ENCODE measurements around the gene PTPN12.

Gene PTPN12

GRCh38 chr7:77655356-77655755 lies 118.3 kb downstream of the PTPN12 start:
- H3K4me3 ChIP-seq (ENCODE audit: low read depth, low read length) = no peak overlapping the region
- TF ChIP-seq CTCF (IDR thresholded peaks at IDR 0.05; ENCODE audit: low read depth, low read length) = no peak

- H3K4me3 ChIP-seq (ENCODE audit: low read depth, low read length) = no peak overlapping the region
- TF ChIP-seq CTCF (IDR thresholded peaks at IDR 0.05; ENCODE audit: low read depth, low read length) = no peak
Observed at GRCh38 chr7:77655836-77656455, 118.9 kb downstream of the PTPN12 start.

- no peak overlapping the region for H3K4me3 ChIP-seq (ENCODE audit: low read depth, low read length)
- TF ChIP-seq CTCF (IDR thresholded peaks at IDR 0.05; ENCODE audit: low read depth, low read length) = no peak
Observed at GRCh38 chr7:77657427-77658224, 120.5 kb downstream of the PTPN12 start.

GRCh38 chr7:77658928-77659327 lies 121.8 kb downstream of the PTPN12 start:
- H3K4me3 ChIP-seq (ENCODE audit: low read depth, low read length) = no peak overlapping the region
- TF ChIP-seq CTCF (IDR thresholded peaks at IDR 0.05; ENCODE audit: low read depth, low read length) = no peak

GRCh38 chr7:77661816-77662215 lies 124.7 kb downstream of the PTPN12 start:
- TF ChIP-seq CTCF (IDR thresholded peaks at IDR 0.05; ENCODE audit: low read depth, low read length) = no peak
- H3K4me3 ChIP-seq (ENCODE audit: low read depth, low read length) = no peak overlapping the region

GRCh38 chr7:77662869-77663268 lies 125.8 kb downstream of the PTPN12 start:
- no peak for TF ChIP-seq CTCF (IDR thresholded peaks at IDR 0.05; ENCODE audit: low read depth, low read length)
- no peak overlapping the region for H3K4me3 ChIP-seq (ENCODE audit: low read depth, low read length)

GRCh38 chr7:77664715-77665114 lies 127.6 kb downstream of the PTPN12 start:
- no peak overlapping the region for H3K4me3 ChIP-seq (ENCODE audit: low read depth, low read length)
- TF ChIP-seq CTCF (IDR thresholded peaks at IDR 0.05; ENCODE audit: low read depth, low read length) = no peak

Data from WI38 (cell line).